GM21737 (cell line): Measurements from ENCODE around the gene MAST2.
"Not testable (repeated sequence)": the region's sequence is repeated elsewhere in the genome, so short reads cannot be mapped to it uniquely, and the experiment has no call there.

Experiments used
- ATAC-seq: cut with Tn5 transposase; IDR thresholded peaks from one replicate; pipeline ENCODE4 v1.9.1; 2021; ENCODE audit warnings: mild to moderate bottlenecking, moderate library complexity; ENCODE audit not compliant: unreplicated experiment

The MAST2 gene

DNA sequence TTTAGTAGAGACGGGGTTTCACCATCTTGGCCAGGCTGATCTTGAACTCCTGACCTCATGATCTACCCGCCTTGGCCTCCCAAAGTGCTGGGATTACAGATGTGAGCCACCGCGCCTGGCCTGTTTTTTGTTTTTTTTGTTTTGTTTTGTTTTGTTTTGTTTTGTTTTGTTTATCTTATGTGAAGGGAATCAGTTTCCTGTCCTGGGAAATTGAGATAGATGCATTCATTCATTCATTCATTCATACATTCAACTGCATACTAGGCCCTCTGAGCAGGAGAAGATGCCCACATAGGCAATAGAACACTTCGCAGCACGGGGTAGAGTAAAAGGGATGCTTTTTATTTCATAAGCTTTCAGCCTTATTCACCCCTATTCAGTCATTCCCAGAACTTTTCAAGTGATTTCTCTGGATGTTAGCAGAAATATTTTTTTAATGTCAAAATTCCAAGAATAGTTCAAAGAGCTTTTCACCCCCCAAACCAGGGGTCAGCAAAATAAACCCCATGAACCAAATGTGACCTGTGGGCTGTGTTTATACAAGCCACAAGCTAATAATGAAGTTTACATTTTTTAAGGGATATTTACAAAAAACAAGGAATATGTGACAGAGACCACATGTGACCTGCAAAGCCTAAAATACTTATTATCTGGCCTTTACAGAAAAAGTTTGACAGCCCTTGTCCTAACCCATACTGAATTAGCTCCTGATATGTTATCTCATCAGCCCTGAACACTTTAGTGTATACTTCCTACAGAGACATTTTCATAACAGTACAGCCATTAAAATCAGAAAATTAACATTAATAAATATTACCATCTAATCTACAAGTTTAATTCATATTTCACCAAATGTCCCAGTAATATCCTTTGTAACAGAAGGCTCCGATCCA, 127.1 kb downstream of the MAST2 start:
- ATAC-seq, result no peak

DNA sequence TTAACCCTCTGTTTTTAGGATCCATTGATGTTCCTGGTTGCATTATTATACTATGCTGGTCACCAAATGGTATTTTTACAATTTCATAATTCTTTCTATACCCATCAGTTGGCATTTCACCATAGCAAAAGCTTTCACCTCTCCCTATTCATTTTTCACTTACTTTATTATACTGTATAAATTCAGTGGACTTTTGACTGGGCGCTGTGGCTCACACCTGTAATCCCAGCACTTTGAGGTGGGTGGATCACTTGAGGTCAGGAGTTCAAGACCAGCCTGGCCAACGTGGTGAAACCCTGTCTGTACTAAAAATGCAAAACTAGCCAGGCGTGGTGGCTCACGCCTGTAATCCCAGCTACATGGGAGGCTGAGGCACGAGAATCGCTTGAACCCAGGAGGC, 128.8 kb downstream of the MAST2 start:
- ATAC-seq, result not testable (repeated sequence)

DNA sequence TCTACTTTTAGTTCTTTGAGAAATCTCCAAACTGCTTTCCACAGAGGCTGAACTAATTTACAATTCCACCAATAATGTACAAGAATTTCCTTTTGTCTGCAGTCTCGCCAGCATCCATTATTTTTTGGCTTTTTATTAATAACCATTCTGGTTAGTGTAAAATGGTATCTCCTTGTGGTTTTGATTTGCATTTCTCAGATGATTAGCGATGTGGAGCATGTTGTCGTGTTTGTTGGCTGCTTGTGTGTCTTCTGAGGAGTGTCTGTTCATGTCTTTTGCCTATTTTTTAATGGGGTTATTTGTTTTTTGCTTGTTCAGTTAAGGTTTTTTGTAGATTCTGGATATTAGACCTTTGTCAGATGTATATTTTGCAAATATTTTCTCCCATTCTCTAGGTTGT, 131.5 kb downstream of the MAST2 start:
- no peak for ATAC-seq

DNA sequence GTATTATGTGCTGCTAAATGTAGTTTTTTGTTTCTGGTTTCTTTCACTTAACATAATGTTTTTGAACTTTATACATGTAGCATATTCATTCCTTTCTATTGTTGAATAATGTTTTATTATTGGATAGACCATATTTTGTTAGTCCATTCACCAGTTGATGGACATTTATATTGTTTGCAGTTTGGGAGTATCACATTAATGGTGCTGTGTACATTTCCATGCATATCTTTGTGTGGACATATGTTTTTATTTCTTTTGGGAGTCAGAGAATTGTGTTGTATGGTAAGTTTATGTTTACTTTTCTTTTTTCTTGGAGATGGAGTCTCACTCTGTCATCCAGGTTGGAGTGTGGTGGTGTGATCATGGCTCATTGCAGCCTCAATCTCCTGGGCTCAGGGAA, 134.6 kb downstream of the MAST2 start:
- ATAC-seq, result no peak

DNA sequence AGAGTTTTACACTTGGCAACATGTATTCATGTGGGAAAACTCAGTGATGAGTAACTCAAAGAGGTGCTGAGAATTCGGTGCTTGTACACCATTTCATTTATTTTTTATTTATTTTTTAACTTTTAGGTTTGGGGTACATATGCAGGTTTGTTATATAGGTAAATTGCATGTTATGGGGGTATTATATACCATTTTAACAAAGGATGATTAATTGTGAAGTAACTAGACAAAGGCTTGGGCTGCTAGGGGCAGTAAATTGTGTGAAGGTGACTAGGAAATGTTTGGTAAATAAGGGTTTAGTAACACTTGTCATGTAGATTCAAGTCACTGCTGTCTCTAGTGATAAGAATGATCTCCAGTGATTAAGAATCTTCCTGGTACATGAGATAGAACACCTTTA, 139.0 kb downstream of the MAST2 start:
- ATAC-seq, result no peak

DNA sequence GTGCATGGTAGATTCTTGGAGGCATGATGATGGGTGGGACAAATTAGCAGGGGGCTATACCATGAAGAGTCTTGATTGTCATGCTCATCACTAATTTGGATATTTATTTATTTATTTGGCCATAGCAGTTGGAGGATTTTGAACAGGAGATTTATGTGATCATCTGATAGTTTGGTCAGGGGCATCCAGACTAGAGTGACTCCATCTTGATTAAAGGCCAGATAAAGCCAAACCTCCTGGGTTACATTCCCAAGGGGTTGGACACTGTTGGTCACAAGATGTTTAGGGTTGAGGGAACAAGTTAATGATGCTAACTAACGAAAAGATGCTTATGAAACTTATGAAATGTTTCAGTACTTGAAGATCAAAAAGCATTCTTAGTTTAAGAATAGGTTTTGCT, 139.8 kb downstream of the MAST2 start:
- ATAC-seq, result no peak

DNA sequence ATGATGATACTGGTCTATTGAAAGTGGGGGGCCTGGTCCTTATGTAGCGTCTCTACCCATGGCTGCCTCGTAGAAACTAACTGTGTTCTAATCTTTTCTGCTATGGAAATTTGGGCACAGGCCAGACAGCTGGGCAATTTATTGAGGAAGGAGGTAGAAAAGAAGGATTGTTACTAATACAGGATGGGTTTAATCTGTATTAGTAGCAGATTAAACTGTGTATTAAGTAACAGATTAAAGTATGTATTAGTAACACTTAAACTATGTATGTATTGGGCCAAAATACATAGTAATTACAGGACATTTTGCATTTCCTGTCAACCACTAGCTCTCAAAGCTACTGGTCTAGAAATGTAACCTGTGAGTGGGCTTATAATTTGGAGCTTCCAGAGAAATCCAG, 142.0 kb downstream of the MAST2 start:
- ATAC-seq, result no peak

DNA sequence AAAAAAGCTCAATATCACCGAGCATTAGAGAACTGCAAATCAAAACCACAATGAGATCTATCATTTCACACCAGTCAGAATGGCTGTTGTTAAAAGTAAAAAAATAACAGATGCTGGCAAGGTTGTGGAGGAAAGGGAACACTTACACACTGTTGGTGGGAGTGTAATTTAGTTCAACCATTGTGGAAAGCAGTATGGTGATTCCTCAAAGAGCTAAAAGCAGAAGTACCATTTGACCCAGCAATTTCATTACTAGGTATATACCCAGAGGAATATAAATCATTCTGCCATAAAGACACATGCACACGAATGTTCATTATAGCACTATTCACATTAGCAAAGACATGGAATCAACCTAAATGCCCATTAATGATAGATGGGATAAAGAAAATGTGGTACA, 146.1 kb downstream of the MAST2 start:
- not testable (repeated sequence) for ATAC-seq

DNA sequence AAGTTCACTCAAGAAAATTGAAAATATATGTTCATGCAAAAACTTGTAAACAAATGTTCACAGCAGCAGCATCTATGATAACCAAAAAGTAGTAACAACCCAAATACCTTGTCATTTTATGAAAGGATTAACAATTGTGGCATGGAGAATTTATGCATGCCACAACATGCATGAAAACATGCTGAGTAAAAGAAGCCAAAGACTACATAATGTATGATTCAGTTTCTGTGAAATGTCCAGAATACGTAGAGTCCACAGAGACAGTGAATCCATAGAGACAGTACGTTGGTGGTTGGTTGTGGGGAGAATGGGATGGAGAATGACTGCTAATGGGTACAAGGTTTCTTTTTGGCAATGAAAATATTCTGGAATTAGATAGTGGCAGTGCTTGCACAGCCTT, 148.7 kb downstream of the MAST2 start:
- ATAC-seq, result no peak

DNA sequence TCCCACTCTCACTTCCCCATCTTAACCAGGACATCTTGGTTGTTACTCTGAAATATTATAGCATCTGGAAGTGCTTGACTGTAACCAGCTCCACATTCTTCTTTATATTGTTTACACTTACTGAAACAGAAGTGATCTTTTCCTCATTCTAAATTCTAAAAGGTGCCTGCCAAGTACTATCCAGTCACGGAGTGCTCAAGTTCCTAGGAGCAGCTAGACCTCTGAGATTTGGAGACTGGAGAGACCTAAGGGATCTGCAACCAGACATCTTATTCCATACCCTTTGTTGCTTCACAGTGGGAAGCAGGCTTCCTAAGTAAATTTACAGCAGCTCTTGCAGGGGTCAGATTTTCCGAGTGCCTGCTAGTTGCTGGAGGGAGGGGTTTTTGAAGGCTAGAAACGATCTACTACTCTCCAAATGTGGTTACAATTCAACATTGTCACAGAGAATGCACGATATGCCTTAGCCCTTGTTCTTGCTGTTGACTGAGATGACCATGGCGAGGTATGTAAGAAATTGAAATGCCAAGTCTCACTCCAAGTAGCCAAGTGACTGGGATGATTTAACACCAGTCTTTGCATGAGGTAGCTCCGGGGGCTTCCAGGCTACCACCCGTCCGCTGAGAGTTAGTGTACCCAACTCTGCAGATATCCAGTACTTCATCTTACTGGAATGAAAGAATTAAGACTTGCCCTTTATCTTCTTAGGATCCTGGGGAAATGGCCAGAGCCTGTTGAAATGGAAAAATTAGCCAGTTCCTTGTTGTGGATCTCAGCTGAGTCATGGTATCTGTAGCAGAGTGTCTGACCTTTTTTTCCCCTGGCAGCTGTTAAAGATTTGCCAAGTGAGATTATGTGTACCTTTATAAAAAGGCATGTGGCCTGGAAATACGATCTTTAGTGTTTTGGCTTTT, 150.8 kb downstream of the MAST2 start:
- ATAC-seq, result no peak

DNA sequence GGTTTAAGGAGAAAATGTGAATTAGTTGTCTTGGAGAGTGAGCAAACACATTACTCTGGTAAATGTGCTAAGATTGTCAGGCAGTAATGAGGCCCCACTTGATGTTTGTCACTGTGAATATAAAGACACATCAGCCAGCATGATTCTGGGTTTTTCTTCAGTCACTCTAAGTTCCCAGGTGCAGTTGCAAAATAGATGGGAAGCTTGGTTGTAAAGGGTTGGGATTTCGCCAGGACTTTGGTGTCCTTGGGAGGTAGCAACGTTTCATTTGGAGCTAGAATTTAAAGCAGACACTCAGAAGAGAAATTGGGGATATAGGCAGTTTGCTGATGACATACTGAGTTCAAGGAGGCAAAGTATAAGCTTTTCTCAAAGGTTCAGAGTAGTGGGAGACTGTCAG, 154.3 kb downstream of the MAST2 start:
- no peak for ATAC-seq

DNA sequence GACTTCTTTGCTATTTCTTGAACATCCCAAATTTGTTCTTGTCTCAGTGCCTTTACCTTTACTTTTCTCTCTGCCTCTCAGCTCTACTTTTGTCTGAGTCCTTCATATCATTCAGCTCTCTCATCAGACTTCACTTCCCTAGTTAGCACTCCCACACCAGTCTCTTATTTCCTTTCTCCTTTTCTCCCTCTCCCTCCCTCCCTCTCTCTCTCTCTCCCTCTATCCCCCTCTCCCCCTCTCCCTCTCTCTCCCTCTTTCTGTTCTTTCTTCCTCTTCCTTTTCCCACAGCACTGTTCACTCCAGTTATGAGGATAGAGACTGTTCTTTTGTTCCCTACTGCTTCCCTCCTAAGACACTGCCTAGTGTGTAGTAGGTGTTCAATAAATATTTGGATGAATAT, 154.9 kb downstream of the MAST2 start:
- no peak for ATAC-seq

DNA sequence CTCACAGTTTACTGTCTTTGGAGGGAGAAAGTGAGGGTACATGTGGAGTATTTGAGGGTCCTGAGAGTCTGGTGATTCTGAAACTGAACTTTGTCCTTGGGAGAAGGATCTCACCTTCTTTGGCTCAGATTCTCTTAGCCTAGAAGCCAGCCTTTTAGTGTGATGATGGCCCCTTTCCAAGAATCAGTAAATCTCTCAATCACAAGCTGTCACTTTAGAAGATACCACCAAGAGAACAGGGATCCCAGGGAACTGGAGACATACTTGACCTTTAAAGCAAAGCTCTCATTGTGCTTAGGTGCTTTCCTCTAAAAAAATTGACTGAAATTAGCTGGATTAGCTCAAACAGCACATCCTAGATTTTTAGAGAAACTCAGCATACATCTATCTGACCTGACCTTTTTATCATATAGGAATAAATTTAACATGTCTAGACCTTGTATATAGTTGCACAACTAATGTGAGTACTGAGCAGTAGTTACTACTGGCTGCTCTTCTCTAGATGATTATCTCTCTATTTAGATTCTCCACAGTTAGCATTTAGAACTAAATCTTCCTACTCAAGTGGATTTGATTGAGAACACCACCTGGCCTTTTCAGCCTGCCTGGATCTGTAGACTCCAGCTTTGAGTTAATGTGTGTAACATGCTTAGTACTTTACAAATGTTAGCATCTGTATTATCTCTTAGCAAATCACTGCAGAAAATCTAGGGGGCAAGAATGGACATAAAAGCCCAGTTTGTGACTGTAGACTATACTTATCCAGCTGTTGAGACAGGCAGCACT, 157.7 kb downstream of the MAST2 start:
- no peak for ATAC-seq

DNA sequence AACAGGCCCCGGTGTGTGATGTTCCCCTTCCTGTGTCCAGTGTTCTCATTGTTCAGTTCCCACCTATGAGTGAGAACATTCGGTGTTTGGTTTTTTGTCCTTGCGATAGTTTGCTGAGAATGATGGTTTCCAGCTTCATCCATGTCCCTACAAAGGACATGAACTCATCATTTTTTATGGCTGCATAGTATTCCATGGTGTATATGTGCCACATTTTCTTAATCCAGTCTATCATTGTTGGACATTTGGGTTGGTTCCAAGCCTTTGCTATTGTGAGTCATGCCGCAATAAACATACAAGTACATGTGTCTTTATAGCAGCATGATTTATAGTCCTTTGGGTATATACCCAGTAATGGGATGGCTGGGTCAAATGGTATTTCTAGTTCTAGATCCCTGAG, 158.5 kb downstream of the MAST2 start:
- ATAC-seq, result not testable (repeated sequence)

DNA sequence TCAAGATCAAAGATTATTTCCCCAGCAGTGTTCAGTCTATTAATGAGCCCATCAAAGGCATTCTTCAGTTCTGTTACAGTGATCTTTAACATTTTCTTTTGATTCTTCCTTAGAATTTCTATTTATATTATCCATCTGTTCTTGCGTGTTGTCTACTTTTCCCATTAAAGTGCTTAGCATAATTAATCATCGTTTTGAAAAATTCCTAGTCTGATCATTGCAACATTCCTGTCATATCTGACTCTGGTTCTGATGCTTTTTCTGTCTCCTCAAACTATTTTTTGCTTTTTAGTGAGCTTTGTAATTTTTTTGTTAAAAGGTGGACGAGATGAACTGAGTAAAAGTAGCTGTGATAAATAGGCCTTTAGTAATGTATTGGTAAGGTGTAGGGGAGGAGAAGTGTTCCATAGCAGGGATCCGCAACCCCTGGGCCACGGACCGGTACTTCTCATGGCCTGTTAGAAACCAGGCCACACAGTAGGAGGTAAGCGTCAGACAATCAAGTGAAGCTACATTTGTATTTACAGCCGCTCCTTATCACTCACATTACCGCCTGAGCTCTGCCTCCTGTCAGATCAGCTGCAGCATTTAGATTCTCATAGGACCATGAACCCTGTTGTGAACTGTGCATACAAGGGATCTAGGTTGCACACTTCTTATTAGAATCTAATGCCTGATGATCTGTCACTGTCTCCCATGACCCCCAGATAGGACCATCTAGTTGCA, 165.7 kb downstream of the MAST2 start:
- ATAC-seq, result no peak

DNA sequence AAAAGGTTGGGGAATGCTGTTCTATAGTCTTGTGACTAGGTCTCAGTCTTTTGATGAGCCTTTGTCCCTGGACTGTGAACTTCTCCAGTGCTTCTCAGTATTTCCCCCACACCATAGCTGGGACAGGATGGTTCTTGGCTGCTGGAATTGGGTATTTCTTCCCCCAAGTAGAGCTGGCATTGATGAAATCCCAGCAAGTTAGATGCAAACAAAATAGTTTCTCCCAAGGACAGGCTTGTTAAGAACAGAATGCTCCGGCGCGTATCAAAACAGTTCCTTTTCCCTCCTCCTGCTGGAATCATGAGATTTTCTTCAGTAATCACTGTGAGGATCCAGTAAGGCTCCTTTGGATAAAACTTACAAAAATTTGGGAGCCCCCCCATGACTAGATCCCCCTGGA, 166.5 kb downstream of the MAST2 start:
- no peak for ATAC-seq

DNA sequence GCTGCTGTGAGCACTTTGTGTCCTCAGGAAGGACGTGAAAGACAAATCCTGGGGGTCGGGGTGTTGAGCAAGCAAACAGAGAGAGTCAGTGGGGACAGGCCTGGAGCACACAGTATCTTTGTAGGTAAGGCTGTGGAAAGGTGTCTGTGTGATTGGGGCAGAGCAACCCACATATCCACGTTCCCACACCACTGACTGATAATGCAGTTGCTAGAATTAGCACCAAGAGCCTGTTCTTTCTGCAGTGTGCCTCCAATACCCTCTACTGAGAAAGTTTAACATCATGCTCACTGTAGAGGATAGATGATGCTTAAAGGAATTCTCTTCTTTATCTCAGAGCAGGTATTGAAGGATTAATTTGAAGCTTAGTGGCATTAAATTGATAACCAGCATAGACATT, 167.9 kb downstream of the MAST2 start:
- no peak for ATAC-seq

DNA sequence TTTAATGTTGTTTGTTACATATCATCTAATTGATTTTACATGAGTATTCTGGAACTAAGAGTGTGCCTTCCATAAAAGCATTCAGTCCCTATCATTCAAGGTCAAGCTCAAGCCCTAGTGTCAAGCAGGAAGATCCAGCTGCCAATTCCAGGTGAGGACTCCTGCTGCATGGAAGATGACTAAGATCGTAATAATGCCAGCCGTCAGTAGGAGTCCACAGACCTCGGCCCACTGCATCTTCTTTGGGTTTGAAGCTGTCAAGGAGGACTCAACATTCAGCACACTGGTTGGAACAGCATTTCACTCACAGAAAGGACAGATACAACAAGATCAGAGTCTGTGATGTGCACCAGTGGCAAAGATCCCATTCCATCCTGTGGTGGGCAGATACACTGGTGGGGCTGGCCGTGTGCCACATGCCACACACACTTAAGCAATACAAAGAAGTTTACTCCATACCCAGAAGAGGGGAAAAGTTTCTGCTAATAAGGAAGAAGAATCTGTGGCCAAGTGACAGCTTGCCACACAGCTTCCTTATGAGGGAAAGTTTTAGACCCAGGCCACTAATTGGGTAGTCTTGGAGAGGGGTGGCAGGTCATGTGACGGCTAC, 168.6 kb downstream of the MAST2 start:
- ATAC-seq, result no peak

DNA sequence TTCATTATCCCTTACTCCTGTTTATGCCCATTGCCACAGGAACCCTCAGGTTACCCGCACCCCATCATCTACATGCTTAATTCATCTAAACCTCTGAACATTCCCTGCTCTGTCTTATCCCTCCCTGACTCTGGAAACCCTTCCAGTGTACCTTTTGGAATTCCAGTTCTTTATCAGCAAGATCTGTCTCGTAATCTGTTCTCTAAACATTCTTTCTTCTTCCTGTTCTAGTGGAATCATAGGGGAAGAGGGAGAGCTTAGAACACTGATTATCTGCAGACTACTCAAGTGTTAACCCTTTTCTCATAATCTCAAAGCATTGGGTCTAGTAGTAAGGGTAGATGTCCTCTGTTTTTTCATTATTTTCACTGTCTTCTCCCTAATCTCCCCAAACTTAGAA, 169.2 kb downstream of the MAST2 start:
- ATAC-seq, result no peak

DNA sequence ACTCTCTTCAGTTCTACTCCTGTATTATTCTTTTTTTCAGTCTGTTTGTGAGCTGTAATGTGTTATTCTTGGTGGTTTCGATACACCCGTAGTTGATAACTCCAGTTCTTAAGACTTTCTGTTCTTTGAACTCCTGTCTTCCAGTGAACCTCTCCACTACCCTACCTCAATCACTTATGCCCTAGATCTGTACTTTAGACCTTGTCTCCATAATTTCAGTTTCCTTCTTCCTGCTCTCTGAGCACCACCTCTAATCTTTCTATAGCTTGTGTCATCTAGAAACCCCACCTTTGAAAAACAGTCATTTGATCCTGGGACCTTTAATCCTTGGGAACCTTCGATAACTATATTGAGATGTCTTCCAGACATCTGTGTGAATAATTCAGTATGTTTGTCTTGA, 169.7 kb downstream of the MAST2 start:
- ATAC-seq, result no peak
